Keratinocyte (primary cell): ENCODE data around the gene INS. TPM values are rescaled to one million over a fixed set of nuclear protein-coding genes. Genes with fewer than 3 reads are reported as not detected.

Experiments
- DNase-seq: peaks from one replicate; pipeline ENCODE4 v3.0.0-alpha.2; 2011; ENCODE audit warnings: low read depth, missing footprints, low spot score
- FAIRE-seq: peaks from 2 replicates; lab custom pipeline; 2011; peaks lifted over from hg19 to GRCh38; lab: Jason Lieb, UNC
- H2AFZ ChIP-seq: 2 replicates; pipeline ENCODE4 v1.6.0; 2012; ENCODE audit warnings: low read length, control low read depth, inconsistent platforms; ENCODE audit not compliant: control insufficient read depth
- H3K27ac ChIP-seq: 2 replicates; pipeline ENCODE4 v1.5.1; 2011; ENCODE audit warnings: low read length; ENCODE audit not compliant: control insufficient read depth, insufficient read depth
- H3K27me3 ChIP-seq: 3 replicates; pipeline ENCODE4 v1.6.0; 2011; ENCODE audit warnings: low read length; ENCODE audit not compliant: control insufficient read depth, insufficient read depth; ENCODE audit errors: extremely low read depth
- H3K36me3 ChIP-seq, 2 experiments: 2 replicates in 1 of 2; 3 replicates in 1 of 2; pipeline ENCODE4 v1.5.1; 2011; ENCODE audit warnings: low read length in 2 of 2, mild to moderate bottlenecking in 1 of 2; ENCODE audit not compliant: control insufficient read depth in 2 of 2, insufficient read depth in 2 of 2; ENCODE audit errors: extremely low read depth in 1 of 2
- H3K4me1 ChIP-seq: 3 replicates; pipeline ENCODE4 v1.5.1; 2011; ENCODE audit warnings: low read length; ENCODE audit not compliant: control insufficient read depth, insufficient read depth; ENCODE audit errors: extremely low read depth
- H3K4me2 ChIP-seq: 3 replicates; pipeline ENCODE4 v1.6.0; 2011; ENCODE audit warnings: low read depth, low read length; ENCODE audit not compliant: control insufficient read depth, insufficient read depth; ENCODE audit errors: extremely low read depth
- H3K4me3 ChIP-seq, 3 experiments: fragments of 200-600 bp in 1 of 3; sonication (generic) in 1 of 3; 2 replicates in 2 of 3; 3 replicates in 1 of 3; pipeline ENCODE4 v1.5.1; 2011 to 2016; ENCODE audit warnings: low read length in 3 of 3, mild to moderate bottlenecking in 3 of 3, control low read depth in 2 of 3, inconsistent platforms in 1 of 3, low read depth in 1 of 3, mixed read lengths in 1 of 3, mixed run types in 1 of 3, moderate library complexity in 1 of 3; ENCODE audit not compliant: control insufficient read depth in 2 of 3, insufficient read depth in 2 of 3; ENCODE audit errors: extremely low read depth in 1 of 3
- H3K79me2 ChIP-seq: 2 replicates; pipeline ENCODE4 v1.6.0; 2012; ENCODE audit warnings: low read length; ENCODE audit not compliant: control insufficient read depth, insufficient read depth
- H3K9ac ChIP-seq: 3 replicates; pipeline ENCODE4 v1.6.0; 2011; ENCODE audit warnings: low read length; ENCODE audit not compliant: control insufficient read depth, insufficient read depth; ENCODE audit errors: extremely low read depth
- H3K9me1 ChIP-seq: 3 replicates; pipeline ENCODE4 v1.6.0; 2011; ENCODE audit warnings: low read length; ENCODE audit not compliant: control insufficient read depth, insufficient read depth; ENCODE audit errors: extremely low read depth
- H3K9me3 ChIP-seq: 2 replicates; pipeline ENCODE4 v1.5.1; 2012; ENCODE audit warnings: low read depth, low read length; ENCODE audit not compliant: control insufficient read depth
- H4K20me1 ChIP-seq: 3 replicates; pipeline ENCODE4 v1.6.0; 2011; ENCODE audit warnings: low read length; ENCODE audit not compliant: control insufficient read depth, insufficient read depth; ENCODE audit errors: extremely low read depth
- CTCF ChIP-seq, 3 experiments: IDR thresholded peaks in 1 of 3; conservative IDR thresholded peaks in 1 of 3; optimal IDR thresholded peaks in 1 of 3; 2 replicates in 2 of 3; 3 replicates in 1 of 3; pipeline versions ENCODE3 to v1.5.1; 2011; ENCODE audit warnings: low read length in 3 of 3, mild to moderate bottlenecking in 3 of 3, moderate library complexity in 2 of 3, control low read depth in 1 of 3, inconsistent platforms in 1 of 3; ENCODE audit not compliant: insufficient read depth in 2 of 3; ENCODE audit errors: extremely low read depth in 1 of 3
- EZH2 ChIP-seq: IDR thresholded peaks from one replicate; pipeline ENCODE4 v1.6.1; 2012; ENCODE audit warnings: inconsistent platforms, mild to moderate bottlenecking, low read length, moderate library complexity
- dilution Hi-C: fragments of 300-500 bp; cut with MboI; formaldehyde crosslinking; loops from one replicate; pipeline ENCODE4 v1.7.0; 2020; ENCODE audit warnings: low sequenced_read_pairs; ENCODE audit not compliant: extremely low pct_ligation_motif_present
- polyA plus RNA-seq, 5 experiments: library from polyadenylated mRNA; depleted of rRNA in 3 of 5; stranded (reverse) in 3 of 5; stranded (forward) in 1 of 5; unstranded in 1 of 5; fragments of >200 nt; gene quantifications; 1 replicate in 1 of 5; 2 replicates in 3 of 5; 3 replicates in 1 of 5; pipeline versions ENCODE4 v1.2.1 to v1.2.3, GENCODE V29; 2011 to 2012; ENCODE audit warnings: missing spikeins in 2 of 5, low read depth in 1 of 5, low replicate concordance in 1 of 5

The INS gene
- polyA plus RNA-seq, 1 donor (not counting 4 experiments of a cell fraction or from before 2014, with no cell fraction given): not detected

DNA sequence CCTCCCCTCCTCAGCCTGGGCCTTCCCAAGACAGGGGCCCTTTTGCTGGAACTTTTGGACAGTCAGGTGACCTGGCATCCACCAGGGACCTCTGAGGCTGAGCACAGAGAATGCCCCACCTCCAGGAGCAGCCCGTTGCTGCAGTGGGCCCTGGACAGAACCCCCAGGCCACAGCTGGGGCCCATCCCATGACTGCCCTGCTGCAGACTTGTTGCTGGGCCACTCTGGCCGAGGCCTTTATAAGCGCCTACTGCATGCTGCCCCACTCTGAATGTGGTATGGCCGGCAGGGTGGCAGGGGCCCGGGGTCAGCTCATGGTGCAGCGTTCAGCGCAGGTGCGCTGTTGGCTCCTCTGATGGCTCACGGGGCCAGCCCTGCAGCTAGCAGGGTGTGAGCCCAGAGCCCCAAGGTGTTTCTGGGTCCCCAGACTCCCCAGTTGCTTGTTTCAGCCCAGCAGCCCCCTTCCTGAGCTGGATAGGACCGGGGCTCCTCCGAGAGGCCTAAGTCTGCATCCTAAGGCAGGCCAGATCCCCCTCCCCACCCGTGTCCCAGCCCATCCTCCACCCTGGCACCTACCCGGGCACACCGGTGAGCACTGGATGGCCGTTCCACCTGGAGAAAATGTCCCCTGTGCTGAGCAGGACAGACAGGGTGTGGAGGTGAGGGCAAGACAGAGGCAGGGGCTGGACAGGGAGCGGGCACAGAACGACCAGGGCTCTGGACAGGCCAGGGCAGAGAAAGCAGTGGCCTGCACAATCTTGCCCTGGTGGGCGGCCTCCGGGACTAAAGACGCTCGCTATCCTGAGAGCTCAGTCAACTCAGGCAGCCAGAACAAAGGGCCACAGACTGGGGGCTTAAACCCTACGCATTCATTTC is 38.7 kb upstream of the INS start:
- Histone ChIP-seq H3K36me3 (no peaks in the 10 kb centered on the region), H3K27me3 (peaks cover 14% of the 10 kb centered on the region), H3K9me1 (no peaks in the 10 kb centered on the region), H3K4me3 (no peak overlapping the region), H3K9me3 (no peaks in the 10 kb centered on the region), H3K27ac (no peak overlapping the region), H4K20me1 (no peaks in the 10 kb centered on the region), H3K79me2 (no peaks in the 10 kb centered on the region), H3K9ac (no peak overlapping the region), H3K4me2 (no peak overlapping the region), H3K4me1 (peaks cover 20% of the 10 kb centered on the region), H2AFZ (no peak overlapping the region)
- DNase-seq (no peak), FAIRE-seq (no peak)
- dilution Hi-C loops: no loop called here
- TF ChIP-seq CTCF (optimal IDR thresholded peaks at IDR 0.05 in 1 of 3, IDR thresholded peaks at IDR 0.05 in 1 of 3, conservative IDR thresholded peaks at IDR 0.05 in 1 of 3; ENCODE audit: extremely low read depth in 1 of 3, insufficient read depth in 2 of 3, low read length in 3 of 3) (no peak), EZH2 (no peak)

DNA sequence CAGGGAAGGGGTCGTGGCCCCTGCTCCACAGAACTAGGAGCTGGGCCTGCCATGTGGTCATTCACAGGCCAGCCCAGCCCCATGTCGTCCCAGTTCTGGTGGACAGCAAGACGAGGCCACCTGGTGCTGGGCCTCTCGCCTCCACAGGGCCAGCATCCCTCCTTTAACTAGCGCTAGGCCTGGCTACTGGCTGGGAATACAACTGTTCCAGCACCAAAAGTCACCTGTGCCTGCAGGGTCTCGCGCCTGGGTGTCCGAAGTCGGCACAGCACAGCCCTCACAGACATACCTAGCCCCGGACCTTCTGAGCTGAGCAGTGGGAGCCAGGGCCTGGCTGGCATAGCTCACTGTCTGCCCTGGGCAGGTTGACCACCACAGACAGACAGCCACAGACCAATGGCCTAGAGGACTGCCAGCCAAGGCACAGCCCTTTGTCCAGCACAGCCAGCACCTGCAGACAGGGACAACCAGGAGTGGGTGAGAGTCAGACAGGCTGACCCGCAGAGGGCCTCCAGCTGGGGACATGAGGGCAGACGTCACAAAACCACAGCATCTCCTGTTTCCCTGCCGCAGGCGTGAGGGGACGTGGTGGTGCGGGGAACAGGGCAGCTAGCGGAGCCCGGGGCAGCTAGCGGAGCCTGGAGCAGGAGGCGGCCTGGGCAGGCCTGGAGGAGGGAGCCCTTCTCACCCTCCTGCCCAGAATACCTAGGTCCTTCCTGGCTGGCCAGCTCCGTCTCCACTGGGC is 37.8 kb upstream of the INS start:
- Histone ChIP-seq H3K4me1 (peaks cover 21% of the 10 kb centered on the region), H3K79me2 (no peaks in the 10 kb centered on the region), H3K9me3 (no peaks in the 10 kb centered on the region), H3K4me2 (no peak overlapping the region), H2AFZ (no peak overlapping the region), H3K27ac (no peak overlapping the region), H3K4me3 (no peak overlapping the region), H3K9me1 (no peaks in the 10 kb centered on the region), H3K36me3 (no peaks in the 10 kb centered on the region), H4K20me1 (no peaks in the 10 kb centered on the region), H3K9ac (no peak overlapping the region), H3K27me3 (peaks cover 14% of the 10 kb centered on the region)
- no peak for TF ChIP-seq EZH2
- TF ChIP-seq CTCF (optimal IDR thresholded peaks at IDR 0.05 in 1 of 3, IDR thresholded peaks at IDR 0.05 in 1 of 3, conservative IDR thresholded peaks at IDR 0.05 in 1 of 3; ENCODE audit: extremely low read depth in 1 of 3, insufficient read depth in 2 of 3, low read length in 3 of 3): no peak
- FAIRE-seq (no peak), DNase-seq (no peak)
- dilution Hi-C loops: no loop called here
